ENCODE data around the gene CLBA1.

The CLBA1 gene

DNA sequence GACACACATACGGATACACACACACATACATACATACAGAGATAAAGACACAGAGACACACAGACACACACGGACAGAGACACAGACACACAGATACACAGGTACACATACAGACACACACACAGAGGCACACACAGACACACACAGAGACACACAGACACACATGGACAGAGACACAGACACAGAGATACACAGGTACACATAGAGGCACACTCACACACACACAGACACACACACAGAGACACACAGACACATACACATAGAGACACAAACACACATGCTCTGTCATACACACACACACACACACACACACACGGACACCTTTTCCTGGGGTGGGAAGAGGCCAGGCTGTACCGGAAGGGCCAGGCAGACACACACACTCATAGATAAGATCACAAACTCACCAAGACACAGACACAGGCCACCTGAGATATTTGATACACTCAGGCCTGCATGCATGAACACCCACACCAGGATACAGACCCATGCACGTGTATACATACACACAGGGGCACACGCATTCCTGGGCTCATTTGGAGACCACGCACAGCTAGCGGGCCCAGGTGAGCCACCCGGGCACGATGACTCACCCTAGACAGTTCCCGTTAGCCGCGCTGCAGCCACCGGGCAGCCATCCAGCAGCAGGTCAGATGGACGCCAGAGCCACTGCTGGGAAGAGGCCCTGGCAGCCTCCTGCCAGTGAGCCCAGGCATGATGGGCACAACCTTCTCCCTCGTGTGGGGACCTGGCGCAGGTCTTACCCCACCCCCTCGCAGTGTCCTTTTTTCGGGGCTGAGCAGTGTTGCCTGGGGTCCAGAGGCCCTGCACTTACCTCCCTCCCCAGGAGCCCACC is 5.6 kb upstream of the CLBA1 start:
- no peak for DNase-seq (ENCODE audit: low read depth)

DNA sequence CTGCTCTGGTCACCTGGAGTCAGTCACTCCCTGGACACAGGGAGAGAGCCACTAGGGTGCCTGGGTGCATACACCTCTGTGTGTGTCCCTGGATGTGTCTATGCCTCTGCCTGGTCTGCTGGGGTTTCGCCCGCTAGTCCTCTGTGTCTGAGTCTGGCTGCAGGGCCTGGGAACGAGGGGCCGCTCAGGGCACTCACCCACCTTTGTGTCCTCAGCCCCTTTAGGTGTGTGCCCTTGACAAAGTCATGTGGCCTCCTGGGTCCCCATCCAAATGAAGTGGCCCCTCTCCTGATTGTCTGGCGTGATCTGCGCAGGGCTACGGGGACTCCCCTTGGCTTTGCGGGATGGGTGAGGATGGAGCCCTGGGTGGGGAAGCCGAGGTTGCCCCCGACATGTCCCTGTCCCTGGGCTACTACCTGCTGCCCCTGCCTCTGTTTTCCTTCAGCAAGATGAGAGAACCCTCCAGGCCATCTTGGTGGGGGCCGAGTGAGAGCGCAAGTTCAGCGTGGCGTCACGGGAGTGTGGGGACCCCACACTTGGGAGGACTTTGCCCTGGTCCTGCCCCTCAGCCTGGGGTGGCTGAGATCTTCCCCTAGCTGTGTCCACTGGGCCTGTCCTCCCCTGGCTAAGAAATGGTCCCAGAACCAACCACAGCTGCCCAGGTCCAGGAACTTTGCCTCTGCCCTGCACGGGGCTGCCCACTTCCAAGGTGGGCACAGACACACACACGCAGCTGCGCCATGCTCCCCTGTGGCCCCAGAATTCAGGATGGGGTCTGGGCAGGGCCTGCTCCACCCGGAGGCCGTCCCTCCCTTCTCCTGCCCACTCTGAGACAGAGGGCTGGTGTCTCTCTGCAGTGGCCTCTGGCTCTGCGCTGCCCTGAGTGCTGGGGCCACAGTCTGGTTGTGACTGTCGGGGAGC is 4.7 kb upstream of the CLBA1 start:
- DNase-seq (ENCODE audit: low read depth), result no peak

DNA sequence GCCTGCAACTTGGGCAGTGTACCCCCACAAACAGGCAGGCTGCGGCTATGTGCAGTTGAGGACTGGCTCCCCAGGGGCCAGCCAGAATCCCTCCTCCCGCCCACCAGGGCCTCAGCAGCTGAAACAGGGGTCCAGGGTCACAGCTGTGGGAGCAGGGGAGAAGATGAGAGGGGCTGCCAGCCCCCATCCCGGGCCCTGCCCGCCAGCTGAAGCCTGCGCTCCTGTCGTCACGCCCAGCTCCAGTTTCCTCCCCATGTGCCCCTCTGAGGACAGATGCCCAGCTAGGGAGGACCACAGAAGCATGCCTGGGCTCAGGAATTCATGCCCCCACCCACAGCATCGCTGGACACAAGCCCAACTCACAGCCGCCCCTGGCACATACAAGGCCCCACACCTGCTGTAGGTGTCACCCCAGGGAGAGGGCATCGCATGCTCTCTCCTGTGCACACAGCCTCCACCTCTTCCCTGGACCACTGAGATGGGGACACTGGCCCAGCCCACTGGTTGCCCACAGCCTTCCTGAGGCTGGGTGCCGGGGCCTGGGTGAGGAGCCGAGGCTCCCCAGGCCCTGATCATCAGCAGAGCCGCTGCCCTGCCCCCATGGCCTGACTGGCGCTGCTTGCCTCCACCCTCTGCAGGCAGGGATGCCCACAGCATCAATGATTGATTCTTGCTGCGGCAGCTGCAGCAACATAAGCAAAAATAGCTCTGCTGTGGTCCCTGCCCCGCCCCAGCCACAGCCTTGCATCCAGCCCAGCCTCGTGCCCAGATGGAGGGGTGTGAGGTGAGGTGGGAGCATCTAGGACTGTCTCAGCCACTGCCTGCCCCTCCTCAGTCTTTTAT is 3.7 kb upstream of the CLBA1 start:
- no peak for DNase-seq (ENCODE audit: low read depth)

GRCh38 chr14:104982548-104983230 is 2.9 kb upstream of the CLBA1 start:
- DNase-seq (ENCODE audit: low read depth), result no peak

GRCh38 chr14:104983231-104983721 is 2.3 kb upstream of the CLBA1 start:
- DNase-seq (ENCODE audit: low read depth), result no peak

DNA sequence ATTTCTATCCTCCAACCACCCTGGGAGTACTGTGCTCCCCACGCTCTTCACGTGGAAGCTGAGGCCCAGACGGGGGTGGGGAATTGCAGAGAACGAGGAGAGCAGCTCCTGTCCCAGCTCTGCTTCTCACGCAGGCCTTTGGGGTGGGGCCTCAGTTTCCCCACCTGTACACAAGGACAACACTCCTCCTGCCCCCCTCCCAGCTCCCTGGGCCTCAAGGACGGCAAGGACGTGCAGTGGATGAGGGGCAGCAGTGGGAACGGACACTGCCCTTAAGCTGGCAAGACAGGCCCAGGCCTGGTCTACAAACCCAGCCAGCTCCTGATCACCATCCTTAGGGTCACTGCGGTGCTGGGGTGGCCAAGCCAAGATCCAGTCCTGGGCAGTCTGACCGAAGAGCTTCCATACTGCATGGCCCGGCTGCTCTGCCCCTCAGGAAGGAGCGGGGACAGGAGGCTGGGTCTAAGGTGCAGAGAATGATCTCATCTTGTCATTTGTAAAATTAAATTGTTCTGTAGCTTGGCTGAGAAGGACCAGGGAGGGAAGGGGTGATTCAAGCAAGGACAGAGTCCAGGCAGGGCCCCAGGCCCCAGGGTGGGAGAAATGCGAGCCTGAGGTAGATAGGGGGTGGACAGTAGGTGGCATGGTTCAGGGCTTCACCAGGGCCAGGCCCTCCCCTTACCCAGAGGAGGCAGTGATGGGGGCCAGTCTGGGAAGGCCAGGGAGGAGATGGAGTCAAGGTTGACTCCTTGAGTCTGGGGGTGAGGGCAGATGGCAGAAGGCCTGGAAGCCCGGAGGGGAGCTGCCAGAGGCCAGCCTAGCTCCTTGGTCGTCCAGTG is 1.3 kb upstream of the CLBA1 start:
- DNase-seq (ENCODE audit: low read depth), result no peak

- no peak for DNase-seq (ENCODE audit: low read depth)
Observed at GRCh38 chr14:104986487-104987164, 1.0 kb downstream of the CLBA1 start.

GRCh38 chr14:104989236-104989950 is 3.8 kb downstream of the CLBA1 start:
- no peak for DNase-seq (ENCODE audit: low read depth)

GRCh38 chr14:104989951-104990303 is 4.3 kb downstream of the CLBA1 start:
- DNase-seq (ENCODE audit: low read depth), result no peak

DNA sequence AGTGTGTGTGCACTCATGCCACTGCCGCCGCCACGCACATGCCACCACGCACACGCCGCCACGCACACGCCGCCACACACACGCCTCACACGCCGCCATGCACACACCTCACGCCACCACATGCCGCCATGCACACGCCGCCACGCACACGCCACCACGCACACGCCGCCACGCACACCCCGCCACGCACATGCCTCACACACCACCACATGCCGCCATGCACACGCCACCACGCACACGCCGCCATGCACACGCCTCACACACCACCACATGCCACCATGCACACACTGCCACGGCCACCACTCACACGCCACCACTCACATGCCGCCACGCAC is 6.3 kb downstream of the CLBA1 start:
- DNase-seq (ENCODE audit: low read depth), result no peak

- DNase-seq (ENCODE audit: low read depth), result no peak
Observed at GRCh38 chr14:104992501-104992900, 6.9 kb downstream of the CLBA1 start.

GRCh38 chr14:104993306-104993705 is 7.7 kb downstream of the CLBA1 start:
- no peak for DNase-seq (ENCODE audit: low read depth)

GRCh38 chr14:104993808-104994591 is 8.4 kb downstream of the CLBA1 start:
- DNase-seq (ENCODE audit: low read depth), result no peak

- no peak for DNase-seq (ENCODE audit: low read depth)
Observed at GRCh38 chr14:104994978-104995377, 9.4 kb downstream of the CLBA1 start.

DNA sequence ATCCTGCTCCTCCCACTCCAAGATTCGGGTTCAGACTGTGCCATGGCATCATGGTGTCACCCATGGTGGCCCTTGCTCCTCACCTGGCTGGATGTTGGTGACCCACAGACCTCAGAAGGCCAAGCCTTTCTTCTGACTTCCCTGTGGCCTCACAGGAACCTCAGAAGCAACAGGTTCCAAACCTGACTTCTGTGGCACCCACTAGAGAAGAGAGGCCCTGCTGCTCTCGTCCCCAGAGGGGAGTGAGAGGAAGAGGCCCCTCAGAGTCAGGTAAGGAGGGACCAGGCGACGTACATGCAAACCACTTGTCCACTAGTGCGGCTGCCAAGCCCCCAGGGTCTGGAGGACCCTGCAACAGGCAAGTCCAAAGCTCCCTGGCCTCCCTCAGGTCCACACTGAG is 10.4 kb downstream of the CLBA1 start:
- DNase-seq (ENCODE audit: low read depth), result no peak

GRCh38 chr14:104996483-104996882 is 10.9 kb downstream of the CLBA1 start:
- no peak for DNase-seq (ENCODE audit: low read depth)

DNA sequence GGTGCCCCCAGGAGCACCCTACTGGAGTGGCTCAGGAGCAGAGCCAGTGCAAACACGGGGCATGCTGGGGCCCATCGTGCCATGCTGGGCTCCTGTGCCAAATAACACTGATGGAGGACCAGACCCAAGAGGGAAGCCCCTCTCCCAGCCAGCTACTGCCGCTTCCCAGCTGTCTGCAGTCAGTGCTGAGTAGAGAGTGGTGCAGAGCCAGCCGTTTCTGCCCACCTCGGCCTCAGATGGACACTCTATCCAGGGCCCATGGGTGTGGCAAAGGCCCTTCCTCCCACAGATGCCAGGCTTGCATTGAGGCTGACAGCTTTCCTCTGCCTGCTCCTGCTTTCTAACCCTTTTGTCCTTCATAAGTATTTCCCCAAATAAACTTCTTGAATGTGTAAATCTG is 13.2 kb downstream of the CLBA1 start:
- no peak for DNase-seq (ENCODE audit: low read depth)

- no peak for DNase-seq (ENCODE audit: low read depth)
Observed at GRCh38 chr14:104999361-104999760, 13.8 kb downstream of the CLBA1 start.
